ENCODE measurements around the gene KIAA0408.
A peak's percentile ranks its signal among the peaks of the same experiment; 100 is the strongest.
"Not testable (repeated sequence)": the region's sequence is repeated elsewhere in the genome, so short reads cannot be mapped to it uniquely, and the experiment has no call there.

The KIAA0408 gene

DNA sequence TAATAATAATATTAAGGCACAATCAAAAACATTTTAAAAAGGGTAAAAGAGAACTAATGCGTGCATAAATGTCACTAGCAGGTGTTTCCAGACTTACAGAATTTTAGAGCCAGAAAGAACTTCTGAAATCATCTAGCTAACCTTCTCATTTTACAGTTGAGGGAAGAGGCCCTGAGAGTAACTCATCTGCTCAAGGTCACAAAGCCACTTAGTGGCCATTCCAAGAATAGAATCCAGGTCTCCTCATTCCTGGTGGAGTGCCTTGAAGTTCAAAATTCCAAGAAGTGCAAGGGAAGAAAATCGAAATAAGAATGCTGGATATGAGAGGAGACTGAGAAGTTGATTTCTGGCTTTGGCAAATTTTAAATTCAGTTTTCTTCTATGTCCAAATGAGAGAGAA, 3.2 kb upstream of the KIAA0408 start:
- DNase-seq = no peak

DNA sequence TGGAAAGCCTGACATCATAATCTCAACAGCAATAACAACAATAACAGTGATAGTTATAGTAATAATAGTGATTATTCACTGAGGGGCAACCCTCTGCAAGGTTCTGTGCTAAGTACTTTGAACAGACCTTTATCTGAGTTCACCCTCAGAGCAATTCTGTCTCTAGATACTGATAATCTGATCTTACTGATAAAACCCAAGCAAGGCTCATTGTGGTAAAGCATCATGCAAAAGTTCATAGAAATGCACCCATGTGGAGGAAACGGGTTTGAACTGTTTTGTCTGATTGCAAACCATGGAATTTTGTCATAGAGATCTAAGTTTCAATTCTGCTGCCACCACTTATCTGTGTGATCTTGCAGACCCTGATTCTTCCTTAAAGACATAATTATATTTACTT, 1.3 kb upstream of the KIAA0408 start:
- no peak for DNase-seq

DNA sequence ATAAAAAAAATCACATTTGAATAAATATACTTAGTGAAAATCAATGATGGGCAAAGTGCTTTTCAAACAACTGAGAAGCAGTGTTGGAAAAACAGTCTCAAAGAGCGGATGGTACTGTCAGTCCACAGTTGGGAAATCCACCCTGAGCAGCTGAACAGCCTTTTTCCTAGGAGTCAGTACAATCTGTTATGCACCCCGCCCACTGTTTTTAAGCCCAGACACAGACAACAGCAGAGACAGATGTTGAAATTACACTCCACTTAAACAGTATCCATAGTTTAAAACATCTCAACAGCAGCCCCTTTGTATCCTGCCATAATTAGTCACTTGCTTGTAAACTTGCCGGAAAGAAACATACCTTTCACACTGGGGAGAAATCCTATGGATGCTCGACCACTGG, 372 bp downstream of the KIAA0408 start:
- DNase-seq = no peak

DNA sequence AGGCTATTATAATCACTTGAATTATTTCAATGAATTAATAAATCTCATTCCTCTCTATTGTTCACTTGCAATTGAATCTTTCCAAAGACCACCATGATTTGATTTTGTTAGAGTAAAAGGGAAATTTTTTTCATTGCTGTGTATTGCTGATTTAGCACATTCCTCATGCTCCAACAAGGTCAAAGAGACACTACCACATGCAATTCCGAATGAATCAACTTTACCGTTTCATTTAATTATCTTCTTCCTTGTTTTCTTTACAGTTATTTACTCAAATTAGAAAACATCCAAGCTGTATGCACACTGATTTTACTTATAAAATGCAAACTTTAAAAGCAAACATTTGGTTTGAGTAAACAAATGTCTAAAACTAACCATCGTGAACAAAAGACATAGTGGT, 967 bp downstream of the KIAA0408 start:
- DNase-seq = no peak

DNA sequence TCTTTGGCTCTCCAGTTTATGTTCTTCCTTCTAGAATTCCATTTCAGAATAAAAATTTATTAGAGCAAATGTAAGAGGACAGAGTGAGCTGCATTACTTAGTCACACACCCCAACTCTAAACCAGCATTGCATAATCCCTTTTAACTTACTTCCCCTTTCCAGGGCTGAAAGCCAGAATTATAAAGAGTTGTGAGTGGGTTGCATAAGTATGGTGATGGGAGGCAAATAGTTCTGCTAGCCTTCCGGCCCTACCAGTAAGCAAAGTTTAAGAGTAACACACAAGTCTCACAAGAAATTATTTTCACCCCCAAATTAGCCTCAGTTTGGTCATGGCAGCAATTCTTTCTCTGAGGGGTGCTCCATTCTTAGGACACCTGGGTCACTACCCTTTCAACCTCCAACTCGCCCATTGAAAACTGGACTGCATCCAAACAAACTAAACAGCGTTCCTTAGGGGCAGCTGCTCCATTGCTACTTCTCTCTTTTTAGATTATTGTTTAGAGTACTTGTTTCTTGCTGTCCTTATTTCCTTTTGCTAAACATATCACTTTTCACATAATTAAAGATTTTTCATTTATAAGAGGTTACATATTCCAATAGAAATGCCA, 1.6 kb downstream of the KIAA0408 start:
- no peak for DNase-seq

DNA sequence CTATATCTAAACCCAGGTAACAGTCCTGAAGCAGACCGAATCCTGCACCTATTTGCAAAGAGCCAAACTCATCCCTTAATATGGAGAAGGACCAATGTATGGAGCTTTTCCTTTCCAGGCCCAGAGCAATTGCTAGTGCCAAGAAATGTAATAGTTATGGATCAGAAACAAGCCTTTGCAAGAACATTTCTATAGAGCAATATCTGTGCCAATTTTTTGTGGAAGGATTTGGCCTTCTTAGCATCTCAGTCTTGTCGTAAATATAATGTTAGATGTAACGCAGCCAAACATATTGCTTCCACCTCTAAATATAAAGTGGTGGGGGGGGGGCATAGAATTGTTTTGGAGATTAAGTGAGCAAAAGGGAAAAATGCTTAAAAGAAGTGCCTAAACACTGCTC, 2.7 kb downstream of the KIAA0408 start:
- no peak for DNase-seq

DNA sequence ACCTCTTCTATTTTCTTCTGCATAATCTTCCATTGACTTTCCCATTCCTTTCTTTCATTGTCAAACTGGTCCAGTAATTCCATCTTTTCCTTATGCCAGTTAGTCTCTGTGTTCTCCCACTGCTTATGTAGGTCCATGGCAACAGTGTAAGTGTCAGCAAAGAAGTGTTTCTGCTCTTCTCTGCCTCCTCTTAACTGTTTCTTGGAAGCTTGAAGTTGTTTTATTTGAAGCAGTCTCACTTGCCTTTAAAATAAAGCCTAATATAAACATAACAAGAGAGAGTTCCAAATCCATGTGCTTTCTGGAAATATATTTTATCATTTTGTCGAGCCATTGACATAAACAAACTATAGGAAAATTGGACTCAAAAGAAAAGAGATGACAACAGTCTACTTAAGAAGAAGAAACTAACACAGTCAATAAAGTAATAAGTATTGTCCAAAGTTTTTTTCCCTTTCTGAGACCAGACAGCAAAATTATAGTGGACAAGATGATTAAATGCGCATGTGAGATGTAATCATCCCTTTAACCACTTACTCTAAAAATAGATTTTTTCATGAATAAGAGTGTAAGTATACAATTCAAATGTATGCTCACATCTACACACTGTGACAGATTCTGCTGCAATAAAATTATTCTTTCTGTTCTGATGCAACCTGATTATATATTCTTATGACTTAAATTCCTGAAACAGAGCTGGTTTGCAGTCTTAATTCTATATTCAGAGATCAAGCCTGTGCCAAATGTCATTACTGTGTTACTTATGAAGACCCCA, 5.2 kb downstream of the KIAA0408 start:
- DNase-seq = no peak

DNA sequence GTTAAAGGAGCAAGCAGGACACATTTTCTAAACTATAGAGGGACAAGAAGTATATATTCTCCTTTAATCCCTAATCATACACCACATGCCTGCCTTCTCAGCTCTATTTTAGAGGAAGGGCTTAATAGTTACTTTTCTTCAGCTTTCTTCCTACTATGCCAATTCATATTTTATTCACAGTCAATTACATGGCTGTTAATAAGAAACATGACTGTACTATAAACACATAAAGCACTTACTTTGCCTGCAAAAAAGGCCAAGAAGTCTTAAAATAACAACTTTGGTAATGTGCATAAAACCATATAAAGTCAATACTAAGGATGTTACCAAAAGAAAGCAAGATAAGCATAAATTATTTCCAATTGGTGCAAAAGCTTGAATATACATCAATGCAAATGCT, 6.4 kb downstream of the KIAA0408 start:
- DNase-seq = no peak

DNA sequence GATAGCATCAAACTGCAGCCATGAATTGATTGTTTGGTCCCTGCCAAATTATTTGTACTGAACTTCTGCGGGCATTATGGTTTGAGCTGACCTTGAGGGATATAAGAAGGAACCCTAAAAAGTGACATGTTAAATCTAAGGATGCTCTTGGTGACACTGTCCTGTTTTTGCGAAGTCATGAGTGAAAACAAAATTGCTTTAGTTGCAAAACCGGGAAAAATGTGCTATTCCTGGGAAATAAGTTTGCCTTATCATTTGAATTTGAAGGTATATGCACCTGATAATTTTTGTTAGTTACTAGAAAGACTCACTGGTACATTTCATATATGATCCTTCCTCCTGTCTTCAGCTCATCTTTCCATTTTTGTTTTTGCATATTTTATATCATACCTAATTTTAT, 7.8 kb downstream of the KIAA0408 start:
- no peak for DNase-seq

DNA sequence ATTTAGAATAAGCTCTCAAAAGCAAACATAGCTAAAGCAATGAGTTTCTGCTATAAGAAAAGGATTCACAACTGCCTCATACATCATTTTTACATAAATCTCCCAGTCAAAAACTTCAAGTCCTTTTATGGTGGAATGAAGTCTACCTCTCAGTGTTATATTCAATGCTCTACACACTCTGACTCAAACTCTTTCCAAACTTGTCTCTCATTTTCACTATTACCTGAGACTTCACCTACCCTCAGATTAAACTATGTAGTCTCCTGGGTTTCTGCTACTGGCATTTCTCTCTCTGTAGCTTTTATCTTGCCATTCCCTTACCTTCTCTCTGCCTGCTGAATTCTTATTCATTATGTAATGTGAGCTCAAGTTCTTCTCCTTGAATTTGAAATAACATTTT, 11.4 kb downstream of the KIAA0408 start:
- no peak for DNase-seq

DNA sequence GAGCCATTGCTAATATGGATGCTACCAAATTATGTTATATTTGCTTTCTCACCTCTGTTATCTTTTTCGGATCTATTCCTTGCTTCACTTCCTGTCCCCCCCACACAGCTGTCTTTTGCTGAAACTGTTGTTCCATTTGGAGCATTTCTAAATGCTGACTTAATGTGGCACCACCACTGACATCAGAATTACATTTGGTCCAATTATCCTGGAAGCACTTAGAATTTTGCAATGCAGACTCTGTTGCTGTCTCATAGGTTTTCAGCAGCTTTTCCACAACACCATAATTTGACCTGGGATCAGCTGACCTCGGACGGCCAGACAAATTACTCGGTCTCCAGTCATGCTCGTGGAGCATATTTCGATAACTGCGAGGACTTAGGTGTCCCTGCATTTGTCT, 12.8 kb downstream of the KIAA0408 start:
- no peak for DNase-seq

DNA sequence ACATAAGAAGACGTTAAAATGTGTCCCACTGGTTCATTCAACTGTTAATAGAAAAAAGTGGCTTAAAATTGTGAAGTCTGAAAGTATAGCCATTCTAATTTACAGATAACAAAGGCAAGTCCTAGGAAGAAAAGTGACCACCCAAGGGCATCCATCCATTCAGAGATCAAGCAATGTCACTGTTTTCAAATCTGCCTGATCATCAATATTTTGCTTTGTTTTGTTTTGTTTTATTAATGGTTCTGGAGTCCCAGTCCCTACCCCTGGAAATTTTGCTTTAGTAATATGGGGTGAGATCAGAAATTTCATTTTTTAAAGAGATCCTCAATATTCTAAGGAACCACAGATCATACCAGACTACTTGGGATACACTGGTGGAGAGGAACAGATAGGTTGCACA, 17.3 kb downstream of the KIAA0408 start:
- no peak for DNase-seq

DNA sequence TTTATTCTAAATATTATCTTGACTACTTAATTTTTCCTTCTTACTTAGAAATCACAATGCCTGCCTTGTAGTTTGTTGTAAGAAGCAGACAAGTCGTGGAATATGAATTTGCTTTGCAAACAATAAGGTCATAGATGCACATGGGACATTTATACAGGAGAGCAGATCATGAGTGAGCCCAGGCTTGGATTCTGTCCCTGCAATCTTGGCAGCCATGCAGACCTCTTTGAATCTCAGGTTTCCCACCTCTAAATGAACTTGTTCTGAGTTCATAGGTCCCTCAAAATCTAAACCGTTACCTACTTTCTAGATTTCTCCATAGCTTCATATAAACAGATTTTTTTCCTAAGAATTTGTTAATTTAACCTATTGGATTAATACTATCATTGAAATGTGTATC, 19.5 kb downstream of the KIAA0408 start:
- DNase-seq = no peak

DNA sequence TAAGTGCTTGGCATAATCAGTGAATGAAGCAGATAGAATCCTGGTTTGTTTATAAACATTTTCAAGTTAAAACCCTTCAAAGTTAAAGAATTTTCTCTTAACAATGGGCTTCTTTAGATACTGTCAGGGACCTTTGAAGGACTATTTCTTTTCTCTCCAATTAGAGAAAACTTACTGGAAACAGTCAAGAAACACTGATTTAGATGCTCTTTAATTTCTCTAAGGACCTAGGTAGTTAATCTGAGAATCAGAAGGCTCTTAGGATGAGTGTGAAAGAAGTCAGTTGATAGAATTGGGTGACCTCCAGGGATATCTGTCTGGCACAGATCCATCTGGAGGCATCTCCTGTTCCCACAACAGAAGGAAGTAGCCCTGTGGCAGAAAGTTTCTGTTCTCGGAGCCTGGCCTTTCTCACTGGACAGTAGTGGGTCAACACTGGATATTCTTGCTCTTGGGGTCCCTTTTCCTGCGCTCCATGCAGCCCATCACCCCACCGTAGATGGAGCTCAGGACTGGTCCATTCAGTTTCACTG, 22.5 kb downstream of the KIAA0408 start:
- DNase-seq = no peak

DNA sequence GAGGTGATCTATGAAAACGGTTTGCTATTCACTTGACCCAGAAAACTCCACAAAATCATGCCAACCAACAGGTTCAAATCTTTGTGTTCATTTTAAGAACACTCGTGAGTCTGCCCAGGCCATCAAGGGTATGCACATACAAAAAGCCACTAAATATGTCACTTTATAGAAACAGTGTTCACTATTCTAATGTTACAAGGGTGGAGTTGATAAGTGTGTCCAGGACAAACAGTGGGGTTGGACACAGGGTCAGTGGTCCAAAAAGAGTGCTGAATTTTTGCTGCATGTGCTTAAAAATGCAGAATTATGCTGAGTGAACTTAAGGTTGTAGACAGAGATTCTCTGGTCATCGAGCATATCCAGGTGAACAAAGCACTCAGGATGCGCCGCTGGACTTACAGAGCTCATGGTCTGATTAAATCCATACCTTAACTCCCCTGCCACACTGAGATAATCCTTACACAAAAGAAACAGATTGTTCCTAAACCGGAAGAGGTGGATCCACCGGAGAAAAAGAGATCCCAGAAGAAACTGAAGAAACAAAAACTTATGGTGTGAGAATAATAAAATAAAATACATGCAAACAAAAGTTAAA, 23.5 kb downstream of the KIAA0408 start:
- DNase-seq = no peak

DNA sequence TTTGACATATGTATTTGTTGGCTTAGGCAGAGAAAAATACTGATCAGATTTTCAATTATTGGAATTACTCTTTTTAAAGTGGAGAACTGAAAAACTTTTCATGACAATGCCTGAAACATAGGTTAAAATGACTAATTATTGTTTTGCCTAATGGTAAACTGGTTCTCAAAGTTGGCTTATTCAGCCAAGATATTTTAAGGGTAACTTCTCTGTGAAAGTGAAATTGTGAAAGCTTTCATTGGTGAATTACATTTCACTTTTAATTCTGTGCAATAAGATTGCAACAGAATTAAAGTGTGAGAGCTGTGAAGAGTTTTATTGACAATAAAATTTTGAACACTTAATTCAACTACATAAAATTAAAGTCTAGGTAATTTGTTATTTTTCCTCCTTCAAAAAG, 24.5 kb downstream of the KIAA0408 start:
- no peak for DNase-seq

DNA sequence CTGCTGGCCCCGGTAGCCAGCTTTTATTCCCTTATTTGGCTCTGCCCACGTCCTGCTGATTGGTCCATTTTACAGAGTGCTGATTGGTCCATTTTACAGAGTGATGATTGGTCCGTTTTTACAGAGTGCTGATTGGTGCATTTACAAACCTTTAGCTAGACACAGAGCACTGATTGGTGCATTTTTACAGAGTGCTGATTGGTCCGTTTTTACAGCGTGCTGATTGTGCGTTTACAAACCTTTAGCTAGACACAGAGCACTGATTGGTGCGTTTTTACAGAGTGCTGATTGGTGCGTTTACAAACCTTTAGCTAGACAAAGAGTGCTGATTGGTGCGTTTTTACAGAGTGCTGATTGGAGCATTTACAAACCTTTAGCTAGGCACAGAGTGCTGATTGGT, 30.6 kb downstream of the KIAA0408 start:
- not testable (repeated sequence) for DNase-seq

DNA sequence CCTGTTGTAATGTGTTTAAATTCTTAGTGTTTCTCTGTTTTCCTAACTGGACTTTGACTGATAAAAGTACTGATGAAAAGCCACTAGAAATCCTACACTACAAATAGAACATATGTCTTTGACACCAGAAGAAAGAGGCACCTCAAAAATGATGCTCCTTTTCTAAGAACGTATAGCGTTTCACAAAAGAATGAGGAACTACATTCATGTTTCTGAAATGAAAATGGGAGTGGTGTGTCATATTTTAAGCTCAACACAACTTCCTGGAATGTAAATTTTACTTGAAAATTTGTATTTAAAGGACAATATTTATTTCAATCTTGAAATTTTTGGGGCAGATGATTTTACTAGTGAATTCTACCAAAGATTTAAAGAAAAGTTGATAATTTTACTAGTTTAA, 35.3 kb downstream of the KIAA0408 start:
- DNase-seq = no peak

DNA sequence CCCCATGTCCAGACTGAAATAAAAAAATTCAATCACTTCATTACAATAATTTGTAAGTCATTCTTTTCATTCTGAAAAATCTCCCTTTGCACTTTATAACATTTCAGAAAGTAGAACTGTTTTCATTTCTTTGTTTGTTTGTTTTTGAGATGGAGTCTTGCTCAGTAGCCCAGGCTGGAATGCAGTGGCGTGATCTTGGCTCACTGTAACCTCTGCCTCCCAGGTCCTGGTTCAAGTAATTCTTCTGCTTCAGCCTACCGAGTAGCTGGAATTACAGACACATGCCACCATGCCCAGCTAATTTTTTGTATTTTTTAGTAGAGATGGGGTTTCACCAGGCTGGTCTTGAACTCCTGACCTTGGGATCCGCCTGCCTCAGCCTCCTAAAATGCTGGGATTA, 38.0 kb downstream of the KIAA0408 start:
- not testable (repeated sequence) for DNase-seq

DNA sequence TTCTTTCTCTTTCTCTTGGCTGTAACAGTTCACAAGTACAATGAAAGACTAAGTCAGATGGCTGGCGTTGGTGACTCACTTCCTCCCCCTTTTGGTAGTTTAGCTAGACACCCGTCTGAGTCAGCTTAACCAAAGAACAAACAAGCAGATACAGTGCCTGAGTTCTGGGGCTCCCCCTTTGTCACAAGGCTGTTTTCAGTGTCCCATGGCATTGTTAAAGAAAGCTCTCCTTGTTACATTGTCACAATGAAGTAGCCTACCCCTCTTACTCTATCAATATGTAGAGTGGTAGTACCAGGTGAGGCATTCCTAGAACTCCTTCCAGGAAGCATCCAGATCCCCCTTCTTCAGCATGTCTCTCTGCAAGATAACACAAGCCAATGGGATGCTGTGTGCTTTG, 38.6 kb downstream of the KIAA0408 start:
- DNase-seq = peak; percentile 69

DNA sequence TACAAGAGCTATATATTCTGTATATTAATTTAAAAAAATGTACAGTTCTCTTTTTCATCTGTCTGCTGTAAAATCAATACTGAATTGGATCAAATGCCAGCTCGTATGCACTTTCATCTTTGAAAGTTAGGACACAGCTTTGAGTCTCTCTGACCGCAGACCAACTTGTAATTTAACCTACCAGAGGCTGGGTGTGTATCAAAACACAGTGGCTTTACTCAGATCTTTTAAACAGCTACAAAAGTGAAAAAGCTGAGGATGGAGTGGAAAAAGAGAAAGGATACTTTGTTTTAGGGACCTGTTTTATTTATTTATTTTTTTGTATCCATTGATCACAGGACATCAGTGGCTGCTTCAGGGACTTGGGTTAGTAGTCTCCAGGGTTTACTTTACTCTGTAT, 44.1 kb downstream of the KIAA0408 start:
- DNase-seq = no peak

DNA sequence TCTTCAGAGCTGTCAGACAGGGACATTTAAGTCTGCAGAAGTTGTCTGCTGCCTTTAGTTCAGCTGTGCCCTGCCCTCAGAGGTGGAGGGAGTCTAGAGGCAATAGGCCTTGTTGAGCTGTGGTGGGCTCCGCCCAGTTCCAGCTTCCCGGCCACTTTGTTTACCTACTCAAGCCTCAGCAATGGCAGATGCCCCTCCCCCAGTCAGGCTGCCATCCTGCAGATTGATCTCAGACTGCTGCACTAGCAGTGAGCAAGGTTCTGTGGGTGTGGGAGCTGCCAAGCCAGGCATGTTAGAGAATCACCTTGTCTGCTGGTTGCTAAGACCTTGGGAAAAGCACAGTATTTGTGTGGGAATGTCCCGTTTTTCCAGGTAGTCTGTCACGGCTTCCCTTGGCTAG, 46.1 kb downstream of the KIAA0408 start:
- not testable (repeated sequence) for DNase-seq

DNA sequence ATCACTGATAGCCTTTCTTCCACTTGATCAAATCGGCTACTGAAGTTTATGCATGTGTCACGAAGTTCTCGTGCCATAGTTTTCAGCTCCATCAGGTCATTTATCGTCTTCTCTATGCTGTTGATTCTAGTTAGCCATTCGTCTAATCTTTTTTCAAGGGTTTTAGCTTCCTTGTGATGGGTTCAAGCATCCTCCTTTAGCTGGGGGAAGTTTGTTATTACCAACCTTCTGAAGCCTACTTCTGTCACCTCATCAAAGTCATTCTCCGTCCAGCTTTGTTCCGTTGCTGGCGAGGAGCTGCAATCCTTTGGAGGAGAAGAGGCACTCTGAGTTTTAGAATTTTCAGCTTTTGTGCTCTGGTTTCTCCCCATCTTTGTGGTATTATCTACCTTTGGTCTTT, 47.2 kb downstream of the KIAA0408 start:
- not testable (repeated sequence) for DNase-seq

Data from CD4-positive, alpha-beta T cell treated with Interleukin-21 for 1 hour (primary cell).